GM19238 (cell line): ENCODE measurements around the gene SLC1A7.

ENCODE experiments used
- DNase-seq: peaks from one replicate; pipeline ENCODE4 v3.0.0; 2011; ENCODE audit warnings: low spot score; ENCODE audit not compliant: insufficient read length

SLC1A7 gene

DNA sequence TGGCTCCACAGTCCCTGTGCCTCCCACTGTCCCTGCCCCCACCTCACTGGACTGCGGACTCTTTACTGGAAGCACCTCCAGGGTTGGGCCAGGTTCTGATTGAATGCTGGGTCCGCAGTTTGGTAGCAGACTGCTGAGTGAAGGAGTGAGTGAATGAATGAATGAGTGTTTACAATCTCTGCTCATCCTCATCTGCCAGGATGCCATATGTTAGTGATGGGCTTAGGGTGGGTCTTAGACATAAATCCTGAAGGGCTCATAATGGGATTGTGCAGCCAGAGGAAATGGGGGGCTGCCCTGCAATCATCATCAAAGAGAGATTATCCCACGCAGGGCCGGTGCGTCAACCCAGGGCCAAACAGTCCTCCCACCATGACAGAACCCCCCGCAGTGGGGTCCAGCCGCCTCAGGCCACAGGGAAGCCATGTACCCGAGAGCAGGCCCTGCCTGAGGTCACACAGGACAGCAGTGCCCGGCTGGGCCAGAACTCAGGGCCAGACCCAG lies 26.1 kb downstream of the SLC1A7 start:
- no peak for DNase-seq

- no peak for DNase-seq
Observed at GRCh38 chr1:53115403-53116306, 26.8 kb downstream of the SLC1A7 start.

DNA sequence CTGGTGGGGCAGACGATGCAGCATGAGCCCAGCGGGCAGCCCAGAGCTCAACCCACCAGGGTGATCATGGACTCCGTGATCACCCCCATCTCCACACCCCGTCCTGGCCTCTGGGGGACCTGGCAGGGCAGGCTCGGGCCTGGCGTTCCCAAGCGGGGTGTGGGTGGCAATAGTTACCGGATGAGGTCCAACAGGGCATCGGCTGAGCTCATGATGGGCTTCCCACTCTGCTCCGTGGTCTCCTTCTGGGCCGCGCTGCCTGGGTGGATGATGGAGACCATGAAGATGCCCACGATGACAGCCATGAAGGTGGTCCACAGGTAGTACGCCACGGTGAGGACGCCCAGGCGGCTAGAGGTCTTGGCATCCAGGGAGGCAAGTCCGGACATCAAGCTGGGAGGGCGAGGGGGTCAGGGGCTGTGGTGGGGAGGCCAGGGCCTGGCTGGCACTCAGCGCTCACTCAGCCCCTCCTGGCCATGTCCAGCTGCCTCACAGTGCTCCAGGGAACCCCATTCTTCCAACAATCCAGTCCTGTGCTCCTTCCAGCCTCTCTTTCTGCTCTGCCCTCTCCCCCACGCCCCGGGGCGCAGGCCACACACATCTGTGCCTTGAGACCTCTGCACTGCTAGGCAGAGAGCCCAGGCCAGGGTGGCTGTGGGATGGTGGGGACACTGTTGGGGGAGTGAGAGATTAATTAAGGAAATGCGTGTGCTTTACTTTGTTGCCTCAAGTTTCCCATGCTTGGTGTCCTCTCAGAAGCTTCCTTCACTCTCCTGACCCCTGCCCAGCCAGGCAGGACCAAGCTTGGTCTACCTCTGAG lies 27.6 kb downstream of the SLC1A7 start:
- DNase-seq, result no peak

DNA sequence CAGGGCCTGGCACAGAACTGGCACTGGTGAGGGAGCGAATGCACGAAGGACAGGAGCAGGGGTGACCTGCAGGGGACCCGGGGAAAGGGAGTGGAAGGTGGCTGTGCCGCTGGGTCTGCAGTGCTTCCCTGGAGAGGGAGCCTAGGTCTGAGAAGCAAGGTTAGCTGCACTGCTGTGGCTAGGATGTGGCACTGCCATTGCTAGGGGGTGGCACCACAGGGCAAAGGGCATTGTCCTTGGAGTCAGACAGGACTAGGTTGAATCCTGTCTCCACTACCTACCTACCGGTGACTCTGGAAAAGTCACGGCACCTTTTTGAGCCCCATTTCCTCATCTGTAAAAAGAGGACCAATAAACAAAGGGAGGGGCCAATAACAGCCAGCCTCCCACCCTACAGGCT lies 28.3 kb downstream of the SLC1A7 start:
- no peak for DNase-seq

- DNase-seq, result no peak
Observed at GRCh38 chr1:53112861-53113260, 29.6 kb downstream of the SLC1A7 start.

DNA sequence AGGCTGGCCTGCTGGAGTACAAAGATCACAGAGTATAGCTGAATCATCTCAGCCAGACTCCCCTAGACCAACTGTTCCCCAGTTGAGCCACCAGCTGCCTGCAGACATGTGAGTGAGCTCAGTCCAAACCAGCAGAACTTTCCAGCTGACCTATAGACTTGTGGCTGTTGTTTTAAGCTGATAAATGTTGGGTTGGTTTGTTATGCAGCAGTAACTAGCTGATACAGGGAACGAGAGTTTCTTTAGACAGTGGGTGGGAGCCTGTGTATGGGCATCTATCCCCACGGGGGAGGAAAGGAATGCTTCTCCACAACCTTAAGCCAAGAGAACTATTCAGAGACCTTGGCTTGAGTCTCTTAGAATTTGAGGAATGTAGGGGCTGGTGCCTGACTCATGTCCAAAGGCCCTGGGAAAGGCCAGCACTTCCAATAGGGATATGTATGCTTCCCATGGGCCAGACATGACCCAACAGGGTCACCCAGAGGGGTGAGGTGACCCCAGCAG lies 30.1 kb downstream of the SLC1A7 start:
- no peak for DNase-seq

DNA sequence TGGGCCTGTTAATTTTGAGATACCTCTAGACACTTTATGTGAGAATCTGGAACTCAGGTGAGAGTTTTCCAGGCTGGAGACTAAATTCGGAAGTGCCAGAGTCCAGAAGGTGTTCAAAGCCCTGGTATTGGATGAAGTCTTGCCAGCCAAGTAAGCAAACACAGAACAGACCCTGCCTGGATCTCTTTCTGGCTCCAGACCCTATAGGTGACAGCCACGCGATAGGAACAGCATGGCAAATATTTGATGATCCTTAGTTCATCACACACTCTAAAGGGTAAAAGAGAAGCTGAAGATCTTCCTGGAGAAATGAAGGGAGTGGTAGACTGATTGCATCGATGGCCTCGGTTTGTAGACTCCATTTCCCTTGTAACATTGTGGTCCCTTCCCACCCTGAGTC lies 30.7 kb downstream of the SLC1A7 start:
- no peak for DNase-seq

DNA sequence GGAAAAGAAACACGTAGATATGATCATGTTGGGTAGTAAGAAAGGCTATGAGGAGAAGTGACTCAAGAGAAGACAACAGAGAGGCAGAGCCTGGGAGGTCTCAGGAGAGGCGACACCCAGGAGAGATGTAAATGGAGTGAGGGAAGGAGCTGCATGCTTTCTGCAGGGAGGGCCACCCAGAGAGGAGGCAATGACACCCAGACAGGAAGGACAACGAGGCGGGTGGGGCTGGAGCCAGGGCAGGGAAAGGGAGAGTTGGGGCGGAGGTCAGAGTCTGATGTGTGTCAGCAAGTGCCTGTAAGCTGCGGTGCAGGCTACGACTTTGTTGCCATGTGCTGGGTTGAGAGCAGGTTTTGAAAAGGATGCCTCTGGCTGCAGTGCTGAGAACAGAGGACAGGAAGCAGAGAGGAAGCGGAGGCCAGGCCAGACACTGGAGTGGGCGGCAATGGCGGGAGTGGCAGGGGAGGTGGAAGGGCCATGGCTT lies 31.3 kb downstream of the SLC1A7 start:
- no peak for DNase-seq

DNA sequence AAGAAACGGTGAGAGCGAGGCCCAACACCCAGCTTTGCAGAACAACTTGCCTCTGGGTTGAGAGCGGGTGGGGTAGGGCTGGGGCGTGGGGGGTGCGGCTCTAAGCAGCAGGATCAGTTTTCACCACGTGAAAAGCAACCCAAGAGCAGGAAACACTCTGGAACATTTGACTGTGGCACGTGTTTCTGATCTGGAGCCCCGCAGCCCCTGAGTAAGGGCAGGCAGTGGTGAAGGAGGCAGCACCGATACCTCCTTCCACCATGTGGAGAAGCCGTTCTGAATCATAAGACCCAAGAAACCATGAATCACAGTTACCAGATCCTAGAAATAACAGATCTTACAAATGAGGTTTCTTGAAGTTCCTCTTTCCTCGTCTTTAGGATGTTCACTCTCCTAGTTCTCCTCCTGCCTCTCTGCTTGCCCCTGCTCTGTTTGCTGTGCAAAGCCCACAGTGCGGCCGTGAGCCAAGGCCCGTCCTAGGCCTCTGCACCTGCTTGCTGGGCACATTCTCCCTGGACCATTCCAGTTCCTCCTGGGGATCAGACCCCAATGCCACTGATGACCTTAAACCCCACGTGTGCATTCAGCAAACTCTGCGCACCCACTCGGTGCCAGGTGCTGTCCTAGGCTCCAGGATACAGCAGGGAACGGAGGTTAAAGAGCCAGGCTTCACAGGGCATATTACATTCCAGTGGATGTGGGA lies 31.9 kb downstream of the SLC1A7 start:
- no peak for DNase-seq

DNA sequence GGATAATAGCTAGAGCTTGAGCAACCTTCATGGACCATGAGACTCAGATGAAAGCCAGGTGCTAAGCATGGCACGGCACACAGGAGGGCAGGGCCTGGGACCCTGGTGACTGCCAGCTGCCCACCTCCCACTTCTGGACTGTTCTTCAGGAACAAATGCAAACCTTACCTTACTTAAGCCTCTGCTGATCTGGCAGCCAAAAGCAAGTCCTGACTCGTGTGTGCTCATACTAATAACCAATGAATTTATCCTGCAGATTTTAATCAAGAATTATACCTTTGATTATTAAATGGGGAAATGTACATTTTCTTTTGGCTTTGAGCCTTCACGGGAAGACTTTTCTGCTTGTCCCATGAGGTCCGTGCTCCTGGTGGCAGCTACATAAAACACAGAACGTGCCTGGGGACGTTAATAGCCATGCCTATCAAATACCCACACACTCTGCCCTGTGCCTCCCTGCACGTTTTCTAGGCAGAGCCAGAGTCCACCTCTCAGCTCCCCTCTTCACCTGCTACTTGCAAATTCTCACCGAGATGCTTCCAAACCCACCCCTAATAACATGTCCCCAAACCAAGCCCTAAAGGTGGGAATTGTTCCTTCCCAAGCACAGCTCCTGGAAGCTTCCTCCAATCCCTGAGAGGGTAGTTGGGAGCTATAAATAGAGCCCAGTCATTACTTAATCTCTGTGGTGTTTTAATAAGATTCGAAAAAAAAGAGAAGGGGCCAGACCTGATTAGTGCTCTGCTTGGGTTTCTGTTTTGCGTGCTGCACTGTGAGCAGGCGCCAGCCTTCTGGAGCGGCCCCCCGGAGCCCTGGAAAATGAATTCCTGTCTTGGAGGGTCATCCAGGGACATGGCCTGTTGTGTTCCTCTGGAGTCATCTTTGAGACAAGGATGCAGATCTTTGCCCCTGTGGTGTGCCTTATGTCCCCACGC lies 33.5 kb downstream of the SLC1A7 start:
- DNase-seq, result no peak

- no peak for DNase-seq
Observed at GRCh38 chr1:53107570-53108322, 34.7 kb downstream of the SLC1A7 start.

GRCh38 chr1:53107090-53107489 lies 35.3 kb downstream of the SLC1A7 start:
- DNase-seq, result no peak

DNA sequence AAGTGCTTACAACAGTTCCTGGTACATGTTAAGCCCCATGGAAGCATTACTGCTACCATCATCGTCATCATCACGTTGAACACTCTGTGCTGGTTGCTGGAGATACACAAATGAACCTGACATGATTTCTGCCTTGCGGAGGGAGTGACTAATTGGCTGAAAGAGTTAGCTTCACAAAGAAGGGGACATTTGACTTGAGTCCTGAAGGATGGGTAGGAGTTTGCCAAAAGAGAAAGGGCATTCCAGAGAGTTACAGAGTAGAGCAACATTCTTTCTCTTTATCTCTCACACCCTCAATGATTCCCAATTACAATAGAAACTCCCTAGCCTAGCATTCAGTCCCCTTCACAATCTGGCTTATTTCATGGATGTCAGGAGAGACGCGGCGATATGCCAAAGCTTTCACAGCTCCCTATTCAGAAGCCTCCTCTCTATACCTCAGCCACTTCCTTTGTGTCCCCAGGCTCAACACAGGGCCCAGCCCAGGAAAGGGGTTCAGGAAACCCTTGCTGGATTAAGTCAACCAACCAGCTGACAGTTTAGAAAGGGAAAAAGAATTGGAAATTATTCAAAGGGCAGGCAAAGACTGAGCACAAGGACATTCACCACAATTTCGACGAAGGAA lies 38.0 kb downstream of the SLC1A7 start:
- no peak for DNase-seq

DNA sequence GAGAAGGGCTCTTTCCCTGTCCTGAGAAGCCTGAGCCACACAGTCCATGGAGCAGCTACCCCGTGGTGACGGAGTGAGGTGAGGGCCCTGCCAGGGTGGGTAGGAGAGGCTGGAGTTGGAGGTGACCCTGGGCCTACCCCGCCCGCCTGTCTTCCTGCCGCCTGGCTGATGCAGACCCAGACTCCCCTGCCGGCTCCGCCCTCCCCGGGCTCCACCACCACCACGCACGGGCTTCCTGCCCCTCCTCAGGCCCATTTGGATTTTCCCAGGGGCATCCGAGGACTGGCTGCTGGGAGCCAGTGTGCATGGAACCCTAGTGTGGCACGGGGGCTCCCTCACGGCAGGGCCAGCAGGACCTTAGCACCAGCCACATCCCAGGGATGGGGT lies 47.9 kb downstream of the SLC1A7 start:
- no peak for DNase-seq

DNA sequence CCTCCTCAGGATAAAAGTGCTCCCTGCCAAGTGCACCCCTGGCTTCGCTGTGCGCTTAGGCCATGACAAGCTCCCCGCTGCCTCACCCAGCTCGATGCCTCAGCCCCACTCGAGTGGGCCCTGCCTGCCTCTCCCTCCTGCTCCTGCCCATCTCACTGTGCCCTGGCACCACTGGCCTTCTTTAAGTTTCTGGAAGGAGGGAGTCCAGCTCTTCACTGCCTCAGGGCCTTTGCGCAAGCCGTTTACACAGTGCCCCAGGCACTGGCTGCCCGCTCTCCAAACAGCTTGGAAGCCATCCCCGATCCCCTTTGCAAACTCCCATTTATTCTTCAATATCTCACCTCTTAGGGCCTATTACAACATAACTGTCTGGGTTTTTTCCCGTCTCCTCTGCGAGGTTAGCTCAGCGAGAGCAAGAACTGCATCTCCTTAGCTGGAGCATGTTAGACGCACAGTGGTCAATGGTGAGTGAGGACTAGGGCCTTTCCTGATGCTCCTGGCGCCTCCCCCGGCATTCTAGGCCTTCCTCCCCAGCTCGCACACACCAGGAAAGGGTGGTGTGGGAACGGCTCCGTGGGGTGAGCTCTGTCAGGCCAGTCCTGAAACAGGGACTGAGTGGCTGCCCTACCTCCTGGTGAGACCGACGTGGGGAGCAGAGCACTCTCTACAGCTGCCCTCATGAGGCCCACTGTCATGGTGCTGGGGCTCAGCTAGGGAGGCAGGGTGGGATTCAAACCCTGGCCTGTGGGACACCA lies 48.5 kb downstream of the SLC1A7 start:
- DNase-seq, result no peak

DNA sequence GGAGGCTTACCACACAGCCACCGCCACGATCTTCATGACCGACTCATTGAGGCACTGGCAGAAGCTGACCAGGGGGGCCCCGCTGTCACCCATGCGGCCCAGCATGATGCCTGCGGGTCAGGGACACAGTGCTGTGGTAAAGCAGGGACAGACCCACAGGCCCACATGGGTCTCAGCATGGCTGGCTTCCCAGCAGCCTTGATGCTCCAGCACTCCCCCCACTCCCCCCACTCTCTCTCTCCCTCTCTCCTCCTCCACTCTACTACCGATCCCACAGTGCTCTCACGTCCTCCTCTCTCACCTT lies 49.0 kb downstream of the SLC1A7 start:
- DNase-seq, result no peak

GRCh38 chr1:53092659-53093450 lies 49.6 kb downstream of the SLC1A7 start:
- DNase-seq, result no peak
